Endothelial cell of umbilical vein (primary cell): ENCODE results near the gene KLRB1. TPM values are rescaled to one million over a fixed set of nuclear protein-coding genes. Genes with fewer than 3 reads are reported as not detected.

ENCODE experiments used
- BruUV-seq: library from RNA; stranded (reverse); fragments of 400-500 nt; replicated peaks from 2 replicates; lab custom pipeline; 2021; lab: Mats Ljungman, UMichigan
- CTCF ChIA-PET: fragments of 300-600, 350-600 bp; sonication (Branson Sonifier 250); formaldehyde crosslinking; loops from one replicate; lab custom pipeline; 2021; ENCODE audit warnings: antibody characterized with exemption, inconsistent platforms; lab: Charles Lee
- POLR2A ChIA-PET: fragments of 300-600, 350-600 bp; sonication (Branson Sonifier 250); formaldehyde crosslinking; loops from one replicate; lab custom pipeline; 2021; ENCODE audit warnings: antibody characterized with exemption, inconsistent platforms; lab: Charles Lee
- DNase-seq: peaks from one replicate; pipeline ENCODE4 v3.0.0-alpha.2; 2011; ENCODE audit warnings: low read depth, low spot score
- FAIRE-seq: peaks from 2 replicates; lab custom pipeline; 2011; peaks lifted over from hg19 to GRCh38; lab: Jason Lieb, UNC
- H2AFZ ChIP-seq: 2 replicates; pipeline ENCODE4 v1.6.0; 2012; ENCODE audit warnings: low read depth, low read length, control low read depth, inconsistent platforms
- H3K27ac ChIP-seq: 2 replicates; pipeline ENCODE4 v1.5.1; 2011; ENCODE audit warnings: low read depth, mild to moderate bottlenecking, control low read depth, low read length, moderate library complexity; ENCODE audit not compliant: insufficient read depth
- H3K27me3 ChIP-seq, 2 experiments: 2 replicates each; pipeline versions ENCODE4 v1.6.0 to v1.6.1; 2011; ENCODE audit warnings: low read length in 2 of 2, mixed read lengths in 1 of 2; ENCODE audit not compliant: control insufficient read depth in 2 of 2, insufficient read depth in 2 of 2
- H3K36me3 ChIP-seq, 2 experiments: 2 replicates in 1 of 2; 3 replicates in 1 of 2; pipeline ENCODE4 v1.5.1; 2011; ENCODE audit warnings: low read length in 2 of 2, mild to moderate bottlenecking in 1 of 2, moderate library complexity in 1 of 2; ENCODE audit not compliant: control insufficient read depth in 2 of 2, insufficient read depth in 2 of 2; ENCODE audit errors: extremely low read depth in 1 of 2
- H3K4me1 ChIP-seq: 3 replicates; pipeline ENCODE4 v1.5.1; 2011; ENCODE audit warnings: mild to moderate bottlenecking, low read length; ENCODE audit not compliant: control insufficient read depth, insufficient read depth; ENCODE audit errors: extremely low read depth
- H3K4me2 ChIP-seq: 2 replicates; pipeline ENCODE4 v1.6.1; 2011; ENCODE audit warnings: low read length, control low read depth, mixed read lengths; ENCODE audit not compliant: insufficient read depth
- H3K4me3 ChIP-seq, 3 experiments: fragments of 200-600 bp in 1 of 3; sonication (generic), shearing (Covaris generic) in 1 of 3; replicated peaks in 1 of 3; 2 replicates each; pipeline ENCODE4 v1.5.1; 2011 to 2016; ENCODE audit warnings: control low read depth in 3 of 3, low read length in 3 of 3, mild to moderate bottlenecking in 2 of 3, inconsistent platforms in 1 of 3, low read depth in 1 of 3, moderate library complexity in 1 of 3; ENCODE audit not compliant: insufficient read depth in 1 of 3
- H3K79me2 ChIP-seq: 2 replicates; pipeline ENCODE4 v1.6.0; 2012; ENCODE audit warnings: low read length, inconsistent platforms; ENCODE audit not compliant: control insufficient read depth, insufficient read depth
- H3K9ac ChIP-seq: replicated peaks from 2 replicates; pipeline ENCODE3; 2011; ENCODE audit warnings: low read length, control low read depth; ENCODE audit not compliant: insufficient read depth; ENCODE audit errors: extremely low read depth
- H3K9me1 ChIP-seq: replicated peaks from 3 replicates; pipeline ENCODE4 v1.6.0; 2011; ENCODE audit warnings: mild to moderate bottlenecking, low read length; ENCODE audit not compliant: control insufficient read depth, insufficient read depth; ENCODE audit errors: extremely low read depth
- H3K9me3 ChIP-seq: replicated peaks from 2 replicates; pipeline ENCODE4 v1.5.1; 2012; ENCODE audit warnings: low read length, inconsistent platforms; ENCODE audit not compliant: control insufficient read depth, insufficient read depth
- H4K20me1 ChIP-seq: replicated peaks from 2 replicates; pipeline ENCODE3; 2011; ENCODE audit warnings: mild to moderate bottlenecking, low read length; ENCODE audit not compliant: control insufficient read depth, insufficient read depth; ENCODE audit errors: extremely low read depth
- EZH2 ChIP-seq: IDR thresholded peaks from 2 replicates; pipeline ENCODE4 v1.6.1; 2012; ENCODE audit warnings: borderline replicate concordance, low read depth, mild to moderate bottlenecking, moderate library complexity, low read length, inconsistent platforms; ENCODE audit not compliant: severe bottlenecking
- FOS ChIP-seq: IDR thresholded peaks from 2 replicates; pipeline ENCODE4 v1.6.1; 2011; ENCODE audit warnings: mild to moderate bottlenecking, low read length, moderate library complexity, borderline replicate concordance; ENCODE audit not compliant: insufficient read depth
- GATA2 ChIP-seq: IDR thresholded peaks from 2 replicates; pipeline ENCODE4 v1.7.0; 2011; ENCODE audit warnings: low read depth, mild to moderate bottlenecking, moderate library complexity, mixed read lengths, low read length; ENCODE audit not compliant: insufficient read length, insufficient read depth
- JUN ChIP-seq: IDR thresholded peaks from 2 replicates; pipeline ENCODE4 v1.6.1; 2011; ENCODE audit warnings: borderline replicate concordance, low read depth; ENCODE audit not compliant: insufficient read length, insufficient read depth
- MYC ChIP-seq: IDR thresholded peaks from one replicate; pipeline ENCODE4 v1.6.1; 2011; ENCODE audit warnings: mild to moderate bottlenecking, low read depth, low read length
- POLR2A ChIP-seq: IDR thresholded peaks from 2 replicates; pipeline ENCODE4 v1.6.1; 2012; ENCODE audit warnings: low read depth, mild to moderate bottlenecking, control low read depth, low read length
- POLR2AphosphoS5 ChIP-seq: IDR thresholded peaks from 2 replicates; pipeline ENCODE4 v1.6.1; 2012; ENCODE audit warnings: low read depth, mild to moderate bottlenecking, control low read depth, low read length, moderate library complexity; ENCODE audit not compliant: insufficient read depth
- dilution Hi-C: fragments of 300-500 bp; cut with MboI; formaldehyde crosslinking; loops from one replicate; pipeline ENCODE4 v1.15.0; 2019; ENCODE audit warnings: low sequenced_read_pairs; ENCODE audit not compliant: extremely low pct_ligation_motif_present
- intact Hi-C: fragments of 100-400 bp; cut with micrococcal nuclease; formaldehyde crosslinking; loops from one replicate; pipeline ENCODE4 v1.10.0; 2022
- polyA plus RNA-seq, 4 experiments: library from polyadenylated mRNA; depleted of rRNA in 3 of 4; stranded (reverse) in 3 of 4; unstranded in 1 of 4; fragments of >200 nt; gene quantifications; 2 replicates each; pipeline versions ENCODE4 v1.2.1 to v1.2.3, GENCODE V29; 2011 to 2012; ENCODE audit warnings: missing spikeins in 1 of 4
- total RNA-seq: library from RNA; stranded (reverse); gene quantifications from 2 replicates; pipeline ENCODE4 v1.2.3, GENCODE V29; 2021
- TF ChIP-seq, protein P1 (sequence below): IDR thresholded peaks from 2 replicates; pipeline ENCODE4 v1.6.1; 2011; ENCODE audit not compliant: insufficient read depth, insufficient read length
- TF ChIP-seq, protein P2 (sequence below), 2 donors: IDR thresholded peaks; 1 replicate in 1 of 2; 2 replicates in 1 of 2; pipeline ENCODE4 v1.5.1; 2011; ENCODE audit warnings: low read length in 2 of 2, mild to moderate bottlenecking in 2 of 2, moderate library complexity in 2 of 2, control low read depth in 1 of 2, inconsistent platforms in 1 of 2, low read depth in 1 of 2; ENCODE audit not compliant: insufficient read depth in 1 of 2; ENCODE audit errors: extremely low read depth in 1 of 2

The KLRB1 gene
- total and polyA plus RNA-seq, 2 donors (not counting 3 experiments of a cell fraction or from before 2014, with no cell fraction given): not detected

GRCh38 chr12:9606247-9606646, 1.5 kb downstream of the KLRB1 start:
- no peak for TF ChIP-seq MYC
- no peak for TF ChIP-seq FOS
- TF ChIP-seq, protein P1, sequence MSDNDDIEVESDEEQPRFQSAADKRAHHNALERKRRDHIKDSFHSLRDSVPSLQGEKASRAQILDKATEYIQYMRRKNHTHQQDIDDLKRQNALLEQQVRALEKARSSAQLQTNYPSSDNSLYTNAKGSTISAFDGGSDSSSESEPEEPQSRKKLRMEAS: no peak
- TF ChIP-seq POLR2A: no peak
- TF ChIP-seq JUN: no peak
- no peak for TF ChIP-seq EZH2
- TF ChIP-seq POLR2AphosphoS5: no peak
- TF ChIP-seq GATA2: no peak
- TF ChIP-seq, protein P2, sequence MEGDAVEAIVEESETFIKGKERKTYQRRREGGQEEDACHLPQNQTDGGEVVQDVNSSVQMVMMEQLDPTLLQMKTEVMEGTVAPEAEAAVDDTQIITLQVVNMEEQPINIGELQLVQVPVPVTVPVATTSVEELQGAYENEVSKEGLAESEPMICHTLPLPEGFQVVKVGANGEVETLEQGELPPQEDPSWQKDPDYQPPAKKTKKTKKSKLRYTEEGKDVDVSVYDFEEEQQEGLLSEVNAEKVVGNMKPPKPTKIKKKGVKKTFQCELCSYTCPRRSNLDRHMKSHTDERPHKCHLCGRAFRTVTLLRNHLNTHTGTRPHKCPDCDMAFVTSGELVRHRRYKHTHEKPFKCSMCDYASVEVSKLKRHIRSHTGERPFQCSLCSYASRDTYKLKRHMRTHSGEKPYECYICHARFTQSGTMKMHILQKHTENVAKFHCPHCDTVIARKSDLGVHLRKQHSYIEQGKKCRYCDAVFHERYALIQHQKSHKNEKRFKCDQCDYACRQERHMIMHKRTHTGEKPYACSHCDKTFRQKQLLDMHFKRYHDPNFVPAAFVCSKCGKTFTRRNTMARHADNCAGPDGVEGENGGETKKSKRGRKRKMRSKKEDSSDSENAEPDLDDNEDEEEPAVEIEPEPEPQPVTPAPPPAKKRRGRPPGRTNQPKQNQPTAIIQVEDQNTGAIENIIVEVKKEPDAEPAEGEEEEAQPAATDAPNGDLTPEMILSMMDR (IDR thresholded peaks at IDR 0.05; ENCODE audit: extremely low read depth in 1 of 2, insufficient read depth in 1 of 2, low read depth in 1 of 2, low read length in 2 of 2): no peak
- Histone ChIP-seq H3K4me2 (no peak overlapping the region), H3K9ac (no peak overlapping the region), H3K4me3 (no peak overlapping the region), H3K4me1 (no peaks in the 10 kb centered on the region), H3K9me3 (no peaks in the 10 kb centered on the region), H2AFZ (no peak overlapping the region), H3K9me1 (no peaks in the 10 kb centered on the region), H3K27ac (no peak overlapping the region), H3K27me3 (no peaks in the 10 kb centered on the region), H3K79me2 (no peaks in the 10 kb centered on the region), H4K20me1 (no peaks in the 10 kb centered on the region), H3K36me3 (no peaks in the 10 kb centered on the region)
- dilution Hi-C loops (no loop called here), intact Hi-C loops (no loop called here)
- ChIA-PET POLR2A (no interaction called here), CTCF (no interaction called here)
- BruUV-seq: no TSS peak
- no peak for FAIRE-seq
- DNase-seq: no peak
